GM23338 (cell line): ENCODE results near the gene TYMS. TPM values are rescaled to one million over a fixed set of nuclear protein-coding genes. Genes with fewer than 3 reads are reported as not detected.

Source experiments
- ATAC-seq: fragments of 200-7000 bp; cut with Tn5 transposase; 3 replicates; pipeline ENCODE4 v1.9.1; 2020
- DNase-seq: peaks from one replicate; pipeline ENCODE4 v3.0.0-alpha.2; 2015; ENCODE audit warnings: low spot score
- H2AFZ ChIP-seq: fragments of 200-600 bp; sonication (generic); 2 replicates; pipeline ENCODE4 v1.8.0; 2016; ENCODE audit warnings: antibody characterized with exemption, mild to moderate bottlenecking, moderate library complexity
- H3F3A ChIP-seq: fragments of 200-600 bp; sonication (generic); replicated peaks from 2 replicates; pipeline ENCODE4 v1.8.0; 2017; ENCODE audit warnings: antibody characterized with exemption, mixed run types, low read depth
- H3K27ac ChIP-seq: fragments of 200-600 bp; sonication (generic); 2 replicates; pipeline ENCODE4 v1.6.1; 2016; ENCODE audit warnings: low read depth
- H3K27me3 ChIP-seq: fragments of 200-600 bp; sonication (generic); 2 replicates; pipeline ENCODE4 v1.8.0; 2016; ENCODE audit warnings: mild to moderate bottlenecking, mixed run types, moderate library complexity; ENCODE audit not compliant: insufficient read depth
- H3K36me3 ChIP-seq: fragments of 200-600 bp; sonication (generic); 2 replicates; pipeline ENCODE4 v1.8.0; 2016; ENCODE audit warnings: mild to moderate bottlenecking; ENCODE audit not compliant: insufficient read depth
- H3K4me1 ChIP-seq: fragments of 200-600 bp; sonication (generic); 2 replicates; pipeline ENCODE4 v1.8.0; 2016; ENCODE audit warnings: mild to moderate bottlenecking, moderate library complexity; ENCODE audit not compliant: insufficient read depth
- H3K4me2 ChIP-seq: fragments of 200-600 bp; sonication (generic); 2 replicates; pipeline ENCODE4 v1.7.1; 2017; ENCODE audit warnings: mixed run types
- H3K4me3 ChIP-seq: fragments of 200-600 bp; sonication (generic); 2 replicates; pipeline ENCODE4 v1.6.1; 2016; ENCODE audit warnings: mixed run types
- H3K79me2 ChIP-seq: fragments of 200-600 bp; sonication (generic); replicated peaks from 2 replicates; pipeline ENCODE4 v1.8.0; 2017; ENCODE audit warnings: mild to moderate bottlenecking; ENCODE audit not compliant: insufficient read depth
- H3K9me2 ChIP-seq: fragments of 200-600 bp; sonication (generic); 2 replicates; pipeline ENCODE4 v1.8.0; 2017; ENCODE audit not compliant: insufficient read depth
- H4K20me1 ChIP-seq: fragments of 200-600 bp; sonication (generic); replicated peaks from 2 replicates; pipeline ENCODE4 v1.8.0; 2017; ENCODE audit warnings: mild to moderate bottlenecking; ENCODE audit not compliant: insufficient read depth
- H3K27ac Mint-ChIP-seq: 2 replicates; pipeline ENCODE4 v1.8.0; 2020; ENCODE audit warnings: inconsistent platforms, mild to moderate bottlenecking, moderate library complexity, mixed read lengths
- H3K27me3 Mint-ChIP-seq: 3 replicates; pipeline ENCODE4 v1.8.0; 2022; ENCODE audit warnings: low read depth, mild to moderate bottlenecking, moderate library complexity, mixed read lengths, inconsistent platforms; ENCODE audit not compliant: insufficient read depth, poor library complexity
- H3K36me3 Mint-ChIP-seq: 3 replicates; pipeline ENCODE4 v1.8.0; 2021; ENCODE audit warnings: low read depth, mild to moderate bottlenecking, inconsistent platforms, moderate library complexity, mixed read lengths
- H3K4me1 Mint-ChIP-seq: 3 replicates; pipeline ENCODE4 v1.8.0; 2020; ENCODE audit warnings: mild to moderate bottlenecking, inconsistent platforms, mixed read lengths
- H3K4me3 Mint-ChIP-seq: 3 replicates; pipeline ENCODE4 v1.8.0; 2021; ENCODE audit warnings: moderate library complexity, mild to moderate bottlenecking, inconsistent platforms, mixed read lengths
- H3K9me3 Mint-ChIP-seq: 3 replicates; pipeline ENCODE4 v1.8.0; 2020; ENCODE audit warnings: moderate library complexity, mild to moderate bottlenecking, inconsistent platforms, mixed read lengths
- CREB1 ChIP-seq: fragments of 250-450 bp; sonication (Bioruptor Pico); IDR thresholded peaks from 2 replicates; pipeline ENCODE4 v1.5.0; 2020; ENCODE audit warnings: low read depth, mild to moderate bottlenecking, moderate library complexity
- ETS1 ChIP-seq: IDR thresholded peaks from 2 replicates; pipeline ENCODE4 v1.6.1; 2016; ENCODE audit warnings: antibody characterized with exemption
- EZH2 ChIP-seq: fragments of 200-600 bp; sonication (generic); IDR thresholded peaks from one replicate; pipeline ENCODE4 v1.8.0; 2017; ENCODE audit warnings: antibody characterized with exemption, mild to moderate bottlenecking, low read depth; ENCODE audit not compliant: unreplicated experiment
- EZH2phosphoT487 ChIP-seq: fragments of 200-600 bp; sonication (generic); IDR thresholded peaks from one replicate; pipeline ENCODE4 v1.8.1; 2018; ENCODE audit warnings: antibody characterized with exemption; ENCODE audit not compliant: unreplicated experiment
- ZNF331 ChIP-seq: fragments of 250-450 bp; sonication (Bioruptor Pico); IDR thresholded peaks from 2 replicates; pipeline ENCODE4 v1.5.0; 2020; ENCODE audit warnings: low read depth, mild to moderate bottlenecking, moderate library complexity
- ZNF462 ChIP-seq: fragments of 250-450 bp; sonication (Bioruptor Pico); IDR thresholded peaks from 2 replicates; pipeline ENCODE4 v1.5.0; 2020; ENCODE audit warnings: mild to moderate bottlenecking, moderate library complexity
- polyA plus RNA-seq: library from polyadenylated mRNA; unstranded; fragments of >200 nt; fragmentation: Nextera tagmentation; extraction: Ambion mirVana; gene quantifications from 2 replicates; pipeline ENCODE4 v1.2.1, GENCODE V29; 2016
- total RNA-seq: library from RNA; depleted of rRNA; stranded (reverse); fragments of >200 nt; shearing (Covaris generic); gene quantifications from 2 replicates; pipeline ENCODE4 v1.2.3, GENCODE V29; 2014

The TYMS gene
- total and polyA plus RNA-seq, 2 experiments from 2014 or later, result 52.9 to 72.3 TPM

- TF ChIP-seq ZNF462 (CRISPR knock-in tag), result no peak
- no peak for TF ChIP-seq EZH2
Observed at GRCh38 chr18:706405-706804, 49.0 kb downstream of the TYMS start (continued).

GRCh38 chr18:708096-708495, 50.6 kb downstream of the TYMS start:
- peaks cover 60% of the 10 kb centered on the region for H3K36me3 Mint-ChIP-seq
- H3K4me1 ChIP-seq, result peaks cover 6% of the 10 kb centered on the region
- H3K4me3 ChIP-seq, result no peak overlapping the region
- no peak for ATAC-seq
- H3K27me3 Mint-ChIP-seq, result peaks cover 6% of the 10 kb centered on the region
- H3F3A ChIP-seq, result peaks cover 5% of the 10 kb centered on the region; the same call in 1 of the 2 replicates
- H2AFZ ChIP-seq, result no peak overlapping the region
- no peak overlapping the region for H3K27ac ChIP-seq
- H3K27me3 ChIP-seq, result no peaks in the 10 kb centered on the region
- no peaks in the 10 kb centered on the region; the same call in 1 of the 2 replicates for H3K36me3 ChIP-seq
- H3K4me2 ChIP-seq, result no peak overlapping the region
- DNase-seq, result no peak
- H3K9me3 Mint-ChIP-seq, result peaks cover 4% of the 10 kb centered on the region; the same call in 2 of the 3 replicates
- no peak overlapping the region for H3K27ac Mint-ChIP-seq
- no peak overlapping the region for H3K4me3 Mint-ChIP-seq
- no peaks in the 10 kb centered on the region for H3K9me2 ChIP-seq
- peaks cover 7% of the 10 kb centered on the region for H3K4me1 Mint-ChIP-seq
- peaks cover 51% of the 10 kb centered on the region for H4K20me1 ChIP-seq
- H3K79me2 ChIP-seq, result peaks cover 61% of the 10 kb centered on the region
- TF ChIP-seq CREB1 (no peak), ZNF462 (CRISPR knock-in tag) (no peak), ETS1 (no peak), EZH2phosphoT487 (no peak), ZNF331 (CRISPR knock-in tag) (no peak)
